Airway epithelial cell (primary cell): ENCODE results near the gene STT3B. TPM values are rescaled to one million over a fixed set of nuclear protein-coding genes. Genes with fewer than 3 reads are reported as not detected.

ENCODE experiments used
- total RNA-seq: library from RNA; depleted of rRNA; stranded (reverse); fragments of >200 nt; gene quantifications from 2 replicates; pipeline ENCODE4 v1.2.3, GENCODE V29; 2015

STT3B gene
- total RNA-seq = 80.8 and 106 TPM in 2 replicates

DNA sequence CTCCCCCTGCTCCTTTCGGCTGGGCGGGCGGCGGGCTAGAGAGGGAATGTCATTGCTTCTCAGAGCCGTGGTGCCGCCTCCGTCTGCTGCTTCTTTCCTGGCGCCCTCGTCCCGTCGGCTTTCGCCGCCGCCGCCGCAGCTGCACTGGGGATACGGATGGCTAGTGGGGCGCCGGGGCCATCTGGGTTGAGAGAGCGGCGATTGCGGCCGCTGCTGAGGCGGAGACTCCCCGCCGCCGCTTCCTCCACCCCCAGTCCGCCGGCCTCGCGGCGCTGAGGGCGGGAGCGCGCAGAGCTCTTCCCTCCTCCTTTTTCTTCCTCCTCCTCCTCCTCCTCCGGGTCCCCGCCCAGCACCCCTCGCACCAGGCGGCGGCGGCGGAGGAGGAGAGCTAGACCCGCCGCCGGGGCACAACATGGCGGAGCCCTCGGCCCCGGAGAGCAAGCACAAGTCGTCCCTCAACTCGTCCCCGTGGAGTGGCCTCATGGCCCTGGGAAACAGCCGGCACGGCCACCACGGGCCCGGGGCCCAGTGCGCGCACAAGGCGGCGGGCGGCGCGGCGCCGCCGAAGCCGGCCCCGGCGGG is at the start of gene STT3B:
Gene STT3B (plus strand): TSS at position 339 of the 582 bp plus-strand sequence. CDS start 74 bp downstream, at position 413.

